NT2/D1 (cell line): ENCODE results near the gene SYNDIG1.

Source experiments
- DNase-seq: peaks from one replicate; pipeline ENCODE4 v3.0.0-alpha.2; 2011; ENCODE audit warnings: low read depth, low spot score
- H3K27me3 ChIP-seq: 2 replicates; pipeline ENCODE4 v1.6.0; 2011; ENCODE audit warnings: mild to moderate bottlenecking; ENCODE audit not compliant: insufficient read length, insufficient read depth
- H3K36me3 ChIP-seq: 2 replicates; pipeline ENCODE4 v1.6.1; 2011; ENCODE audit warnings: mild to moderate bottlenecking, low read length, mixed read lengths; ENCODE audit not compliant: insufficient read depth, insufficient read length
- H3K4me1 ChIP-seq: 2 replicates; pipeline ENCODE4 v1.5.1; 2011; ENCODE audit not compliant: insufficient read depth, insufficient read length
- H3K4me3 ChIP-seq: 2 replicates; pipeline ENCODE4 v1.5.1; 2011; ENCODE audit warnings: low read depth; ENCODE audit not compliant: insufficient read length
- H3K9ac ChIP-seq: 2 replicates; pipeline ENCODE4 v1.6.0; 2011; ENCODE audit warnings: low read depth; ENCODE audit not compliant: insufficient read length
- H3K9me3 ChIP-seq: 2 replicates; pipeline ENCODE4 v1.5.1; 2011; ENCODE audit warnings: mild to moderate bottlenecking, low read length; ENCODE audit not compliant: insufficient read depth
- SUZ12 ChIP-seq: IDR thresholded peaks from 2 replicates; pipeline ENCODE4 v1.6.1; 2011; ENCODE audit not compliant: insufficient read length, insufficient read depth; ENCODE audit errors: extremely low read depth
- YY1 ChIP-seq: IDR thresholded peaks from 2 replicates; pipeline ENCODE4 v1.6.1; 2011; ENCODE audit not compliant: insufficient read length, insufficient read depth
- ZNF274 ChIP-seq: IDR thresholded peaks from 2 replicates; pipeline ENCODE4 v1.6.1; 2011; ENCODE audit warnings: mild to moderate bottlenecking, low read depth, low read length

SYNDIG1 gene

DNA sequence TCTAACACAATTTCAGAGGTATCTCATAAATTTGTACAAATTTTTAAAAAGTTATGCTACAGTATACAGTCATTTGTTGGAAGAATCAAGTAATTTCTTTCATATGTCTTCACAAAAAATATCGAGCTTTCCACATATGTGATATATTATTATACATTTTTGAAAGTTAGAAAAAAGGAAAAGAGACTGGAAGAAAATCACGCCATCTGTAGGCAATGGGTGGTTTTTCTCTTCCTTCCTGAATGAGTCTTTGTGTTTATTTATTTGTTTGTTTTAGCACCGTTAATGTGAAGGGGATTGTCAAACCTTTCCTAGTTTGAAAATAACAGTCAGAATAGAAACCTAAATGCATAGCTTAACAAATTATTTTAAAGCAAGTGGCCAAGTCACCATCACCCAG is 130.6 kb downstream of the SYNDIG1 start:
- TF ChIP-seq YY1 (no peak), SUZ12 (no peak), ZNF274 (no peak)
- Histone ChIP-seq H3K36me3 (no peaks in the 10 kb centered on the region), H3K27me3 (no peaks in the 10 kb centered on the region)

DNA sequence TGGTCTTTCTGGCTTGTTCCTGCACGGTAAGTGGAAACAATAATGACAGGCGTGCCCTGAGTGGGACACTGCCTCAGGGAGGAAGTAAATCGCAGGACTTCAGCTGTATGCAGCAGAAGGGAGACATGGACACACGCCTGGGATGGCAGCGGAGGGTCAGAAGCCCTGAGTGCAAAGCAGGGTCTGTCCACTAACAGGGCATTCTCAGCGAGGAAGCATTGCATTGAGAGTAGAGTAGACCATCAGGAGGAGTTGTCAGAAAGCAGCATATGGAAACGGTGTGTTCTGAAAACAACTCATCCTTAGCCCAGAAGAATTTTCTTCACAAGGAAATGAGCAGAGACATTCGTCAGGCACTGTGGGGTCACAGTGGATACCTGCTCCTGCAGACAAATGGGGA is 134.0 kb downstream of the SYNDIG1 start:
- no peaks in the 10 kb centered on the region for H3K27me3 ChIP-seq
- 0 out of 2 replicates have a peak, but pooled peaks cover 9% of the 10 kb centered on the region for H3K9me3 ChIP-seq
- DNase-seq, result no peak
- no peak for TF ChIP-seq ZNF274
- H3K36me3 ChIP-seq, result no peaks in the 10 kb centered on the region
- H3K4me1 ChIP-seq, result no peaks in the 10 kb centered on the region
- no peak overlapping the region for H3K4me3 ChIP-seq
- H3K9ac ChIP-seq, result no peak overlapping the region

More for the DNA sequence above, 130.6 kb downstream of the SYNDIG1 start:
- no peak overlapping the region for H3K4me3 ChIP-seq
- DNase-seq, result no peak
- H3K4me1 ChIP-seq, result no peaks in the 10 kb centered on the region
- no peak overlapping the region for H3K9ac ChIP-seq
- 0 out of 2 replicates have a peak, but pooled peaks cover 9% of the 10 kb centered on the region for H3K9me3 ChIP-seq

DNA sequence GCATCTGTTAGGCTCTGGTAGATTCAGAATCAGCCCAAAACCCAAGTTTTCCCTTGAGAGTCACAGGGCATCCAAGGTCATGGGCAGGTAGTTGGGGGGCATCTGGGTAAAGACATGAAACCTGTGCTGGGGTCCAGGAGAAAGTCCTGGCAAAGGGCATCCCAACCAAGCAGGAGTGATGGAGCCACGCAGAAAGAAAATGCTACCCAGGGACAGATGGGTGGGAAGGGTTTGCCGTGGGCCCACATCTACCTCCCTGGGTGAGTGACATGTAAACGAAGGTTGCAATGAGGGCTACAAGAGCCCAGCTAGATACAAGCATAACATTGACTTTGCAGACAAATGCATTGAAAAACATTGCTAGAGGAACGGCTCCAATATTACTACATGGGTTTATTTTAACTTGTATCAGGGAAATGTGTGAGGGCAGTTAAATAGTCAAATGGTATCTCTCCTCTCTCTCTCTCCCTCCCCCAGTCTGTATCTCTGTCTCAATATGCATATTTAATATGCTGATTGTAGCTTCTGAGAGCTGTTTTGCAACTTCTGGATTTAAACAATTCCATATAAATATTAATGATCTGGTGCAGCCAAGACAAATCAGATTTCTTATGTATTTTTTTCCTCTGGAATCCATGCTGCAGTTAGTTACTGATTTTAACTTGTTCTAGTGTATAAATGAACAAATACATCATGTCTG is 135.7 kb downstream of the SYNDIG1 start:
- DNase-seq, result no peak
- H3K9ac ChIP-seq, result no peak overlapping the region
- no peaks in the 10 kb centered on the region for H3K4me1 ChIP-seq
- no peaks in the 10 kb centered on the region for H3K36me3 ChIP-seq
- TF ChIP-seq SUZ12 (no peak), ZNF274 (no peak), YY1 (no peak)
- 0 out of 2 replicates have a peak, but pooled peaks cover 4% of the 10 kb centered on the region for H3K9me3 ChIP-seq
- no peak overlapping the region for H3K4me3 ChIP-seq
- no peaks in the 10 kb centered on the region for H3K27me3 ChIP-seq

DNA sequence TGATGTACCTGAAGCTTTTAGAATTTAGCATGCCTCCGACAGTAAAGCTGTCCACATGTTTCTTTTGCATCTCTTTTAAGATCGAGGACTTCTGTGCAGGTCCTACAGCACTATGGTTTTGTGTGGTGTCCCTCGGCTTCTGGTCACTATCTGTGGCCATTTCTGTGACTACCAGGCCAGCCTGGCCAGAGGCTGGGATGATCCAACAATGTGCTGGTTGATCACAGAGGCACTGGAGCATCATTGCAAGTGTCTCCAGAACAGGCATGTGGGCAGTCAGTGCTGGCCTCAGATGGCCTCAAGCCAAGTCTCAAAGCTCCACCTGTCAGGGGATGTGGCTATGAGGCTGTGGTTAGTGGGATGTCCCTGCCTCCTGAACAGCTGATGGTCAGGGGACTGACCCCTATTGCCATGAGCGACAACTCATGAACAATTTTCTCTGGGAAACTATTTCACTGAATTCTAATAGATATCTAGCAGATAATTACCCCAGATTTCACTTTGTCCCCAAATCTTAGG is 136.6 kb downstream of the SYNDIG1 start:
- H3K4me3 ChIP-seq, result no peak overlapping the region
- H3K9me3 ChIP-seq, result 0 out of 2 replicates have a peak, but pooled peaks cover under 1% of the 10 kb centered on the region
- peaks cover 4% of the 10 kb centered on the region for H3K4me1 ChIP-seq
- DNase-seq, result no peak
- TF ChIP-seq ZNF274 (no peak), SUZ12 (no peak), YY1 (no peak)
- H3K27me3 ChIP-seq, result no peaks in the 10 kb centered on the region
- H3K9ac ChIP-seq, result no peak overlapping the region
- H3K36me3 ChIP-seq, result no peaks in the 10 kb centered on the region

DNA sequence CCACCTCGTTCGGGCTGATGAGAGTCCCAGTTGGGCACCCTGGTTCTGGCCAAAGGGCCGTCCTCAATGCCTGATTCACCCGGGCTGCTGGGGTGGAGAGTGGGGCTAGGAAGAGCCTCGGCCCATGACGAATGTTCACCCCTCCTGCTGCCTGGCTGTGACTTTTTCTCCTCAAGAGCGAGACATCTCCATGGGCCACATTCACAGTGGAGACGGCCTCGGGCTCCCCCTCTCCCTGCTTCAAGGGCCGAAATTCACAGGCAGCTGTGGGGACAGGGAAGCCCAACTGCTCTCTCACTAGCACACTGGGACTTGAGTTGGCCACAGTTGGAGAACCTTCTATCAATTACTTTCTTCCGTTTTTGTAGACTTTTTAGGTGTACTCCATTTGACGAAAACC is 138.0 kb downstream of the SYNDIG1 start:
- Histone ChIP-seq H3K36me3 (no peaks in the 10 kb centered on the region), H3K27me3 (no peaks in the 10 kb centered on the region), H3K9ac (no peak overlapping the region), H3K4me1 (peaks cover 4% of the 10 kb centered on the region), H3K9me3 (no peaks in the 10 kb centered on the region), H3K4me3 (no peak overlapping the region)
- TF ChIP-seq ZNF274 (no peak), SUZ12 (no peak), YY1 (no peak)
- DNase-seq, result no peak

DNA sequence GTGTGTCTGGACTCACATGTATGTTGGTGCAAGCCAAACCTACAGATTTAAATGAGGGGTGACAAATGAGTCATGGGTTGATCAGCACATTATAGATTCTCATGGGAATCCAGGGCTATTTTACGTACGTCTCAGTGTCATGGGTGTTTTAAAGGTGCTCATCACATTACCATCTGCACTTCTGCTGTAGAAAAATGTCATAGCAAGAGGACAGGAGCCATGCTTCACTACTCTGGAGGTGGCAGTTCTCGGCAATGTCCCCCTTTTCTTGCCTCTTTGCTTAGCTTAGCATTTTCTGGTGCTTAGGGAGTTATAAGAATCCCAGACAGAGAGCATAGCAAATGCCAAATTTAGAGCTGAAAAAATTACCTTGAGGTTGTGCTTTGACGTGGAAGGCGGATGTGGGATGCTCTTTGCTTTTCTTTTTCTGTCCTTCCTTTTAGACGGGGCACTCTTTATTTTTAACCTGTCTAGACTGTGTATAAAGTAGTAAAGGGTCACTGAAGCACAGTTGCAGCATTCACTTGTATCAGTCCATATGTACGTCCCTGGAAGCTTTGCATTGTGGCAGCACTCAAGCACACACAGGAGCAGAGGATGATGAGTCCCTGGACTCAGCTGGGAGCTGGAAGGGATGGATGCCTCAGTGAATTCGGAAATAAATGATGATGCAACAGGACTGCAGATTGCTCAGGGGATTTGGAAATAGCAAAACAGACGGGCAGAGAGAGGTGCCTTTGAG is 139.7 kb downstream of the SYNDIG1 start:
- no peak for DNase-seq
- Histone ChIP-seq H3K9ac (no peak overlapping the region), H3K27me3 (no peaks in the 10 kb centered on the region), H3K4me3 (no peak overlapping the region), H3K4me1 (peaks cover 4% of the 10 kb centered on the region), H3K36me3 (no peaks in the 10 kb centered on the region), H3K9me3 (no peaks in the 10 kb centered on the region)
- TF ChIP-seq SUZ12, result no peak
- TF ChIP-seq YY1, result no peak
- no peak for TF ChIP-seq ZNF274

DNA sequence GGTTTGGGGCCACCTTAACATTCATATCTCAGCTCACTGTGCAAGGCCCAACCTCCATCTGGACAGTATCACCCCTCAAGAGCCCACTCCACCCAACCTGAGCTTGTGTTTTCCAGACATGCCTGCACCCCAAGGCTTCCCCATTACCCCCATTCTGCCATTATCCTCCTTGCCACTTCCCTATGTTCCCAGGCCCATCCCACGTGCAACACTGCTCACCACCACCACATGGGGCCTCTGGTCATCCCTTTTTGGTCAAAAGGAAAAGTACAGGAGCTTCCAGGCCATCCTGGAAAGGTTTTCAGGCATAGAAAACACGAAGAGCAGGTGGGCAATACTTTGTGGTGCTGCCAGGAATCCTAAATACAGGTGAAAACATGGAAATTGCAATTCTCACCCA is 140.3 kb downstream of the SYNDIG1 start:
- Histone ChIP-seq H3K4me1 (peaks cover 4% of the 10 kb centered on the region), H3K9me3 (no peaks in the 10 kb centered on the region), H3K36me3 (no peaks in the 10 kb centered on the region), H3K27me3 (no peaks in the 10 kb centered on the region), H3K4me3 (no peak overlapping the region), H3K9ac (no peak overlapping the region)
- DNase-seq, result no peak
- TF ChIP-seq YY1 (no peak), SUZ12 (no peak), ZNF274 (no peak)
